Stomach (tissue), 9 donors: Measurements from ENCODE around the gene KCNH6. TPM values are rescaled to one million over a fixed set of nuclear protein-coding genes. Genes with fewer than 3 reads are reported as not detected.

ENCODE experiments used
- DNase-seq, 2 donors: peaks; one replicate each; pipeline versions ENCODE4 v3.0.0 to v3.0.0-alpha.2; 2013 to 2019
- H3K27ac ChIP-seq, 5 donors: fragments of 200-600 bp in 4 of 5; sonication (generic) in 4 of 5; one replicate each; pipeline ENCODE4 v1.5.1; 2013 to 2019; ENCODE audit warnings: mild to moderate bottlenecking in 1 of 5, moderate library complexity in 1 of 5
- H3K27me3 ChIP-seq, 3 donors: fragments of 200-600 bp; sonication (generic); one replicate each; pipeline ENCODE4 v1.5.1; 2017 to 2019; ENCODE audit warnings: mixed run types in 1 of 3
- H3K36me3 ChIP-seq, 4 donors: fragments of 200-600 bp; sonication (generic); 1 replicate in 3 of 4; 2 replicates in 1 of 4; pipeline ENCODE4 v1.5.1; 2016 to 2019
- H3K4me1 ChIP-seq, 4 donors: fragments of 200-600 bp; sonication (generic); one replicate each; pipeline ENCODE4 v1.5.1; 2016 to 2019
- H3K4me3 ChIP-seq, 4 donors: fragments of 200-600 bp; sonication (generic) in 3 of 4; one replicate each; pipeline ENCODE4 v1.5.1; 2016 to 2019; ENCODE audit warnings: mild to moderate bottlenecking in 1 of 4
- H3K9me3 ChIP-seq, 4 donors: fragments of 200-600 bp; sonication (generic); one replicate each; pipeline ENCODE4 v1.5.1; 2016 to 2019
- EP300 ChIP-seq: sonication (generic); formaldehyde crosslinking; IDR thresholded peaks from one replicate; pipeline ENCODE4 v1.6.1; 2017; ENCODE audit warnings: antibody characterized with exemption
- POLR2A ChIP-seq, 4 donors: fragments of 450-650 bp; IDR thresholded peaks; one replicate each; pipeline ENCODE4 v1.6.1; 2016; ENCODE audit warnings: antibody characterized with exemption in 4 of 4, control low read depth in 2 of 4, mild to moderate bottlenecking in 1 of 4, moderate library complexity in 1 of 4
- POLR2AphosphoS5 ChIP-seq, 3 donors: sonication (generic); formaldehyde crosslinking; IDR thresholded peaks; one replicate each; pipeline ENCODE4 v1.6.1; 2016; ENCODE audit warnings: antibody characterized with exemption in 3 of 3
- WGBS, 5 donors: extraction: QIAGEN DNeasy Blood & Tissue Kit in 3 of 5; methylation state at CpG; one replicate each; pipeline versions ENCODE4 v1.1.5 to v1.1.7; 2013 to 2018; 5-methylcytosine and 5-hydroxymethylcytosine counted together
- intact Hi-C: fragments of 100-400 bp; cut with DNase I; formaldehyde crosslinking; loops from one replicate; pipeline ENCODE4 v1.15.1; 2023; ENCODE audit warnings: low total_unique reads
- polyA plus RNA-seq, 3 donors: library from polyadenylated mRNA; stranded (reverse); fragments of 200-250 nt; gene quantifications; one replicate each; pipeline ENCODE4 v1.2.3, GENCODE V29; 2013
- total RNA-seq, 5 donors: library from RNA; depleted of rRNA; stranded (reverse); fragments of >200 nt; gene quantifications; one replicate each; pipeline versions ENCODE4 v1.1.0 to v1.2.3, GENCODE V29; 2014 to 2016
- TF ChIP-seq, protein P1 (sequence below), 7 experiments: fragments of 450-650 bp in 4 of 7; fragments of 200-600 bp in 3 of 7; sonication (generic) in 3 of 7; IDR thresholded peaks; one replicate each; pipeline ENCODE4 v1.5.1; 2016 to 2019; ENCODE audit warnings: antibody characterized with exemption in 7 of 7, control low read depth in 2 of 7, mild to moderate bottlenecking in 1 of 7
- donor health status: healthy with polysubstance abuse.
- donor health status: Bipolar disorder and iron deficiency.
- donor health status: healthy.

Gene KCNH6
- total and polyA plus RNA-seq, 8 donors: 0.20 to 2.3 (median 0.45) TPM; not detected in 1

- no peaks in the 10 kb centered on the region for H3K27me3 ChIP-seq
- no peaks in the 10 kb centered on the region for H3K36me3 ChIP-seq
- TF ChIP-seq POLR2AphosphoS5 (IDR thresholded peaks at IDR 0.05) (no peak), EP300 (no peak), POLR2A (IDR thresholded peaks at IDR 0.05) (no peak)
- TF ChIP-seq, protein P1, sequence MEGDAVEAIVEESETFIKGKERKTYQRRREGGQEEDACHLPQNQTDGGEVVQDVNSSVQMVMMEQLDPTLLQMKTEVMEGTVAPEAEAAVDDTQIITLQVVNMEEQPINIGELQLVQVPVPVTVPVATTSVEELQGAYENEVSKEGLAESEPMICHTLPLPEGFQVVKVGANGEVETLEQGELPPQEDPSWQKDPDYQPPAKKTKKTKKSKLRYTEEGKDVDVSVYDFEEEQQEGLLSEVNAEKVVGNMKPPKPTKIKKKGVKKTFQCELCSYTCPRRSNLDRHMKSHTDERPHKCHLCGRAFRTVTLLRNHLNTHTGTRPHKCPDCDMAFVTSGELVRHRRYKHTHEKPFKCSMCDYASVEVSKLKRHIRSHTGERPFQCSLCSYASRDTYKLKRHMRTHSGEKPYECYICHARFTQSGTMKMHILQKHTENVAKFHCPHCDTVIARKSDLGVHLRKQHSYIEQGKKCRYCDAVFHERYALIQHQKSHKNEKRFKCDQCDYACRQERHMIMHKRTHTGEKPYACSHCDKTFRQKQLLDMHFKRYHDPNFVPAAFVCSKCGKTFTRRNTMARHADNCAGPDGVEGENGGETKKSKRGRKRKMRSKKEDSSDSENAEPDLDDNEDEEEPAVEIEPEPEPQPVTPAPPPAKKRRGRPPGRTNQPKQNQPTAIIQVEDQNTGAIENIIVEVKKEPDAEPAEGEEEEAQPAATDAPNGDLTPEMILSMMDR (IDR thresholded peaks at IDR 0.05): no peak
- no peak overlapping the region for H3K4me3 ChIP-seq
- no peaks in the 10 kb centered on the region for H3K4me1 ChIP-seq
- no peak overlapping the region for H3K27ac ChIP-seq
- H3K9me3 ChIP-seq: no peaks in the 10 kb centered on the region
- no peak for DNase-seq
- 89 to 94% (median 92%) methylated on average over 12 of the region's 12 CpGs for WGBS, 5 donors
- intact Hi-C loops: no loop called here
These were observed 28.7 kb upstream of the KCNH6 start for GRCh38 chr17:63494300-63494928.

DNA sequence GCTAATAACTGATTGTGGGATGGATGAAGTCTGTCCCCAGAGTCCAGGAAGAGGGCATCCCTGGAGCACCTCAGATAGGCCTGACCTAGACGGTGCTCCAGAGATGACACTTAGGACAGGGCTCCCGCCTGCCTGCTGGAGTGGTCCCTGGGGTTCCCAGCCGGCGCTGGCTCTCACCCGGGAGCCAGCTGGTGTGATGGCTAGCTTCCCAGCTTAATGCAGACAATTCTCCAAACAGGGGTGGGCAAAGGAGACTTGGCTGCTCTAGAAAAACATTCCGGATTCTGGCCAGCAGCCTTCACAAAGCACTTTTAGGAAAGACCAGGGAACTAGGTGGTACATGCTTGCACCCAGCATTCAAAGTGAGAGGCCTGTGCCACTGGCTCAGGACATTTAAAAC is 27.7 kb upstream of the KCNH6 start:
- no peaks in the 10 kb centered on the region for H3K4me1 ChIP-seq
- no peaks in the 10 kb centered on the region for H3K36me3 ChIP-seq
- no peak for DNase-seq
- TF ChIP-seq, protein P1 (IDR thresholded peaks at IDR 0.05): no peak
- TF ChIP-seq EP300: no peak
- no peak for TF ChIP-seq POLR2AphosphoS5 (IDR thresholded peaks at IDR 0.05)
- TF ChIP-seq POLR2A (IDR thresholded peaks at IDR 0.05): no peak
- no peaks in the 10 kb centered on the region for H3K9me3 ChIP-seq
- intact Hi-C loops: no loop called here
- WGBS, 5 donors: 68 to 83% (median 76%) methylated on average over 2 to 6 of the region's 6 CpGs
- no peak overlapping the region for H3K27ac ChIP-seq
- H3K4me3 ChIP-seq: no peak overlapping the region
- H3K27me3 ChIP-seq: no peaks in the 10 kb centered on the region

DNA sequence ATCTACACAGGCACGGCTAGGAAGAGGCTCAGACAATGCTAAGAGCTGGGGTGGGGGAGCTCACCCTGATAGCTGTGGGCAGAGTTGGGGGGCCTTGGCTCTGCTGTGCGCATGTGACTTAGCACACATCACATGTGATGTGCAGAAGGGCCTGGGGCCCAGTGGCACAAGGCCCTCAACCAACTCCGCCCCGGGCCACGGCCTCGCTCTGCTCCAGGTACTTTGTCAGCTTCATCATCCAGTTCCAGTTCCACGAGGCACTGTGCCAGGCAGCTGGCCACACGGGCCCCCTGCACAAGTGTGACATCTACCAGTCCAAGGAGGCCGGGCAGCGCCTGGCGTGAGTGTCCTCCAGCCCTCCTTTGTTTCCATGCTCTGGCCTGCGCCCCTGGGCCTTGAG is 27.0 kb upstream of the KCNH6 start:
- Histone ChIP-seq H3K4me1 (no peaks in the 10 kb centered on the region), H3K9me3 (no peaks in the 10 kb centered on the region), H3K27me3 (no peaks in the 10 kb centered on the region), H3K4me3 (no peak overlapping the region), H3K36me3 (no peaks in the 10 kb centered on the region), H3K27ac (no peak overlapping the region)
- WGBS, 5 donors: 67 to 91% (median 86%) methylated on average over 3 to 12 of the region's 12 CpGs
- intact Hi-C loops: no loop called here
- no peak for DNase-seq
- no peak for TF ChIP-seq EP300
- no peak for TF ChIP-seq POLR2AphosphoS5 (IDR thresholded peaks at IDR 0.05)
- TF ChIP-seq, protein P1 (IDR thresholded peaks at IDR 0.05): no peak
- no peak for TF ChIP-seq POLR2A (IDR thresholded peaks at IDR 0.05)

DNA sequence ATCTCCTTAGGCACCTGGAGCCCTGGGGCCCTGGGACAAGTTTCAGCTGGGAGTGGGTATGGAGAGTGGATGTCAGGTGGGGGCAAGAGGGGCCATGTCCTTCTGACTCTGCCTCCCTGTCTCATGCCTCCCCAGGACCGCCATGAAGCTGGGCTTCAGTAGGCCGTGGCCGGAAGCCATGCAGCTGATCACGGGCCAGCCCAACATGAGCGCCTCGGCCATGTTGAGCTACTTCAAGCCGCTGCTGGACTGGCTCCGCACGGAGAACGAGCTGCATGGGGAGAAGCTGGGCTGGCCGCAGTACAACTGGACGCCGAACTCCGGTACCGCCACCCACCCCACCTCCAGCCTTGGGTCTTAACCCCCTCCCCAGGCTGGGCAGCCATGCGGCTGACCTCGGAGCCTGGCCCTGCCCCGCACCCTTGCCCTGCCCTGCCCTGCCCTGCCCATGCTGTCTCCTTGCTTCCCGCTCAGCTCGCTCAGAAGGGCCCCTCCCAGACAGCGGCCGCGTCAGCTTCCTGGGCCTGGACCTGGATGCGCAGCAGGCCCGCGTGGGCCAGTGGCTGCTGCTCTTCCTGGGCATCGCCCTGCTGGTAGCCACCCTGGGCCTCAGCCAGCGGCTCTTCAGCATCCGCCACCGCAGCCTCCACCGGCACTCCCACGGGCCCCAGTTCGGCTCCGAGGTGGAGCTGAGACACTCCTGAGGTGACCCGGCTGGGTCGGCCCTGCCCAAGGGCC is 26.3 kb upstream of the KCNH6 start:
- Histone ChIP-seq H3K4me3 (no peak overlapping the region), H3K4me1 (no peaks in the 10 kb centered on the region), H3K27me3 (peaks cover 0 to 5% (median 0%) of the 10 kb centered on the region in 3 donors), H3K36me3 (no peaks in the 10 kb centered on the region), H3K9me3 (no peaks in the 10 kb centered on the region), H3K27ac (no peak overlapping the region)
- DNase-seq: no peak
- no peak for TF ChIP-seq POLR2A (IDR thresholded peaks at IDR 0.05)
- intact Hi-C loops: no loop called here
- 90 to 98% (median 92%) methylated on average over 11 to 36 of the region's 36 CpGs for WGBS, 5 donors
